Osteocyte (in vitro differentiated cells): ENCODE measurements around the gene EVA1C. TPM values are rescaled to one million over a fixed set of nuclear protein-coding genes. Genes with fewer than 3 reads are reported as not detected.
"Not testable (repeated sequence)": the region's sequence is repeated elsewhere in the genome, so short reads cannot be mapped to it uniquely, and the experiment has no call there.

Experiments used
- DNase-seq: peaks from one replicate; pipeline ENCODE4 v3.0.0; 2021; ENCODE audit warnings: mixed read lengths; ENCODE audit not compliant: unreplicated experiment; ENCODE audit errors: extremely low spot score
- H3K27ac Mint-ChIP-seq: one replicate; pipeline ENCODE4 v1.8.0; 2021; ENCODE audit warnings: mild to moderate bottlenecking, mixed read lengths; ENCODE audit not compliant: unreplicated experiment
- H3K27me3 Mint-ChIP-seq: one replicate; pipeline ENCODE4 v1.8.0; 2021; ENCODE audit warnings: mixed read lengths; ENCODE audit not compliant: unreplicated experiment
- H3K36me3 Mint-ChIP-seq: one replicate; pipeline ENCODE4 v1.8.0; 2021; ENCODE audit warnings: mixed read lengths; ENCODE audit not compliant: unreplicated experiment
- H3K4me1 Mint-ChIP-seq: one replicate; pipeline ENCODE4 v1.8.0; 2021; ENCODE audit warnings: mixed read lengths; ENCODE audit not compliant: unreplicated experiment
- H3K4me3 Mint-ChIP-seq: one replicate; pipeline ENCODE4 v1.8.0; 2021; ENCODE audit warnings: mild to moderate bottlenecking, moderate library complexity, mixed read lengths; ENCODE audit not compliant: unreplicated experiment
- H3K9me3 Mint-ChIP-seq: one replicate; pipeline ENCODE4 v1.8.0; 2021; ENCODE audit warnings: mixed read lengths; ENCODE audit not compliant: unreplicated experiment
- CTCF ChIP-seq: fragments of 200-600 bp; sonication (generic); IDR thresholded peaks from 2 replicates; pipeline ENCODE4 v1.5.0; 2021; ENCODE audit warnings: antibody characterized with exemption, mild to moderate bottlenecking, moderate library complexity
- total RNA-seq: library from RNA; stranded (reverse); gene quantifications from 2 replicates; pipeline ENCODE4 v1.2.1, GENCODE V29; 2021

The EVA1C gene
- total RNA-seq, 1 donor from 2014 or later = 3.0 TPM

DNA sequence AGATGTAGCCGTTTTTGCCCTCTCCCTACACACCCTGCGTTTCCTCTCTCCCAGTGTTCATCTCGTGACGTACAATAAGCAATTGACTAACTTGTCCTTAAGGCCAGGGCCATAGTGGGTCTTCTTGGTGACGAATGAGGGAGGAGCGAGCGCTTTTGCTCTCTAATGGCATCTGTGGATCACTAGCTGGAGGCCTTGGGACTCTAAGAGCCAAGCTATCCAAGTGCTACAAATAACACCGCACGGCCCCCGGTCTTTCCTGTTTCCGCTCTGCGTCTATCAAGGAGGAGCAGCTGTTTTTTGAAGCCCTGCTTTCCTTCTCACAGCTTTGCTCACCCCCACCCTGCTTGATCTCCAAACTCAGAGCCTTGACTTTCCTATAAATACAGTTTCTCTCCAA is 25.2 kb downstream of the EVA1C start:
- no peaks in the 10 kb centered on the region for H3K36me3 Mint-ChIP-seq
- TF ChIP-seq CTCF = no peak
- no peaks in the 10 kb centered on the region for H3K4me1 Mint-ChIP-seq
- H3K9me3 Mint-ChIP-seq = no peaks in the 10 kb centered on the region
- H3K4me3 Mint-ChIP-seq = no peak overlapping the region
- H3K27me3 Mint-ChIP-seq = peaks cover 26% of the 10 kb centered on the region
- H3K27ac Mint-ChIP-seq = no peak overlapping the region
- DNase-seq = no peak

DNA sequence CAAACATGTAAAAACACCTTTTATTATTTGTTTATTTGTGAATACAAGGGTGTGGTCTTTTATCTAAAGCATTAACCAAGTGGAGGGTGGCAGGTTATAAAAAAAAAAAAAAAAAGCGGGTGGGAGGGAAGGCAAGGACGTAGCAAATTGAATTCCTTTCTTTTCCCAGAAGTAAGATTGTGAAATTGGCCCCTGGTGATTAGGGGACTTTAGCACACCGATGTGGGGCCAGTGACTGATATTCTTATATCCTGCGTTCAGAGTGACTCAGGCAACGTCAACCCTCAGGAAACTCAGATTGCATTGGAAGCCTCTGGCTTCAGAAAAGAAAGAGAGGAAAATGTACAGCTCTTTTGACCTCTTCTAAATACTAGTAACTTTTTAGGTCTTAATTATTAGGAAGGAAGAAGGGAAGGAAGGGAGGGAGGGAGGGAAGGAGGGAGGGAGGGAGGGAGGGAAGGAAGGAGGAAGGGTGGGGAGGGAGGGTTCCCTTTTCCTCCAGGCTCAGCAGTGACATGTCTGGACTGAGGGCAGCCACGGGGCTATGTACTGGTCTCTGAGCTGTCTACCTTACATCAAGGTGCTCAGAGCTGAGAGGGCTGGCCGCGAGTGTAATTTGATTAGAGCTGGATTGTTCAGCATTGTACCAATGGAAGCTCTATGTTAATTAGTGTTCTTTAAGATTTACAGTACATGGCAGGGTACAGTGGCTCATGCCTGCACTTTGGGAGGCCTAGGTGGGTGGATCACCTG is 30.2 kb downstream of the EVA1C start:
- peaks cover 11% of the 10 kb centered on the region for H3K9me3 Mint-ChIP-seq
- no peak overlapping the region for H3K4me3 Mint-ChIP-seq
- no peak for TF ChIP-seq CTCF
- H3K36me3 Mint-ChIP-seq = no peaks in the 10 kb centered on the region
- DNase-seq = no peak
- H3K27me3 Mint-ChIP-seq = peaks cover 40% of the 10 kb centered on the region
- no peak overlapping the region for H3K27ac Mint-ChIP-seq
- H3K4me1 Mint-ChIP-seq = no peaks in the 10 kb centered on the region

DNA sequence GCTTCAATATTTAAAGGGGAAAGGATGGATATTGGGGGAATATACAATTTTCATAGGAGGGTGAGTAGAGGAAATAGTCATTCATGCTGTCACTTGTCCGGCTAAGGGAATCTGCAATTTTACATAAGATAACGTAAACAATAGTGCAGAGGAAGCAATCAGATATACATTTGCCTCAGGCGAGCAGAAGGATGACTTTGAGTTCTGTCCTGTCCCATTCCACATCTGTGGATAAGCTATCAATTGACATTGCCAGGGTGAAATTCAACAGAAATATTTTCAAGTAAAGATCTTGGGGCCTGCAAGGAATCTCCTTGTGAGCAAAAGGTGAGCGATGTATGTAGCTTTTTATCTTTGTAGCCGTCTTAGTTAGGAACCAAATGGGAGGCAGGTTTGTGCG is 32.6 kb downstream of the EVA1C start:
- peaks cover 25% of the 10 kb centered on the region for H3K27me3 Mint-ChIP-seq
- H3K4me1 Mint-ChIP-seq = no peaks in the 10 kb centered on the region
- H3K27ac Mint-ChIP-seq = no peak overlapping the region
- H3K36me3 Mint-ChIP-seq = no peaks in the 10 kb centered on the region
- no peak overlapping the region for H3K4me3 Mint-ChIP-seq
- peaks cover 11% of the 10 kb centered on the region for H3K9me3 Mint-ChIP-seq
- no peak for TF ChIP-seq CTCF
- no peak for DNase-seq

DNA sequence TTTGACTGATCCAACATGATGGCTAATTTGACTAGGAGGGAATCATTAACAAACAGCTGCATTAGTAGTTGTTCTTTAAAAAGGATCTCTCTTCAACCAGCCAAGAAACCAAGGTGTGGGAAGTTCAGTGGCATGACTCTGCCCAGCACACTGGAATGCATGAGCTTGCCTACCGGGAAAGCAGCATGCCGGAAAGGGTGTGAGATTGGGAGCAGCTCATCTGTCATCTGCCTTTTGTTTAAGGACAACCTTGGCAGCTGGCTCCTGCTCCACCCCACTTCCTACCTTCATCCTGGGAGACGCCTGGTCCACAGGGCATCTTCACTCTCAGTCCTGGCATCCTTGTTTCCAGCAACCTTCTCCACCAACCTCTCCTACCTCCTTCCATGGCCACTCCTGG is 33.9 kb downstream of the EVA1C start:
- H3K4me3 Mint-ChIP-seq, DNase-seq, H3K4me1 Mint-ChIP-seq, H3K27ac Mint-ChIP-seq, H3K36me3 Mint-ChIP-seq: not testable (repeated sequence)
- Mint-ChIP-seq H3K9me3 (peaks cover 11% of the 10 kb centered on the region), H3K27me3 (peaks cover 15% of the 10 kb centered on the region)

GRCh38 chr21:32447224-32447623 is 34.7 kb downstream of the EVA1C start:
- H3K4me3 Mint-ChIP-seq = no peak overlapping the region
- H3K27me3 Mint-ChIP-seq = peaks cover 14% of the 10 kb centered on the region
- peaks cover 11% of the 10 kb centered on the region for H3K9me3 Mint-ChIP-seq
- no peak for TF ChIP-seq CTCF
- DNase-seq = no peak
- no peaks in the 10 kb centered on the region for H3K4me1 Mint-ChIP-seq
- no peaks in the 10 kb centered on the region for H3K36me3 Mint-ChIP-seq
- H3K27ac Mint-ChIP-seq = no peak overlapping the region
